Caco-2 (cell line): ENCODE measurements around the gene TPBG. TPM values are rescaled to one million over a fixed set of nuclear protein-coding genes. Genes with fewer than 3 reads are reported as not detected.

Source experiments
- BruUV-seq: library from RNA; stranded (reverse); fragments of 400-500 nt; replicated peaks from 2 replicates; lab custom pipeline; 2021; lab: Mats Ljungman, UMichigan
- CTCF ChIA-PET: fragments of 300-600 bp; sonication (Branson Sonifier 250); formaldehyde crosslinking; loops from one replicate; lab custom pipeline; 2022; ENCODE audit warnings: antibody characterized with exemption; lab: Charles Lee
- POLR2A ChIA-PET: fragments of 300-600 bp; sonication (Branson Sonifier 250); formaldehyde crosslinking; loops from one replicate; lab custom pipeline; 2022; ENCODE audit warnings: antibody characterized with exemption; lab: Charles Lee
- DNase-seq, 2 experiments: peaks; one replicate each; pipeline versions ENCODE4 v3.0.0 to v3.0.0-alpha.2; 2020 to 2022
- H3K27me3 ChIP-seq: replicated peaks from 2 replicates; pipeline ENCODE4 v1.6.0; 2011; ENCODE audit warnings: low read length; ENCODE audit not compliant: control insufficient read depth, insufficient read depth
- H3K36me3 ChIP-seq: 2 replicates; pipeline ENCODE4 v1.5.1; 2011; ENCODE audit warnings: low read length; ENCODE audit not compliant: control insufficient read depth, insufficient read depth
- H3K4me1 ChIP-seq: fragments of 250-450 bp; sonication (Bioruptor Pico); 2 replicates; pipeline ENCODE4 v1.5.1; 2020; ENCODE audit warnings: mild to moderate bottlenecking
- H3K4me3 ChIP-seq: 2 replicates; pipeline ENCODE4 v1.5.1; 2011; ENCODE audit warnings: low read depth, mild to moderate bottlenecking, control low read depth, low read length
- H3K9me3 ChIP-seq: fragments of 250-450 bp; sonication (Bioruptor Pico); 2 replicates; pipeline ENCODE4 v1.5.1; 2020; ENCODE audit warnings: mild to moderate bottlenecking, moderate library complexity
- H3K27ac Mint-ChIP-seq: one replicate; pipeline ENCODE4 v1.8.0; 2022; ENCODE audit warnings: mixed read lengths; ENCODE audit not compliant: unreplicated experiment
- H3K27me3 Mint-ChIP-seq: one replicate; pipeline ENCODE4 v1.8.0; 2022; ENCODE audit warnings: mixed read lengths; ENCODE audit not compliant: insufficient read depth, unreplicated experiment
- H3K36me3 Mint-ChIP-seq: one replicate; pipeline ENCODE4 v1.8.0; 2022; ENCODE audit warnings: mild to moderate bottlenecking, mixed read lengths; ENCODE audit not compliant: insufficient read depth, unreplicated experiment
- H3K4me1 Mint-ChIP-seq: one replicate; pipeline ENCODE4 v1.8.0; 2022; ENCODE audit warnings: low read depth, mixed read lengths; ENCODE audit not compliant: unreplicated experiment
- H3K4me3 Mint-ChIP-seq: one replicate; pipeline ENCODE4 v1.8.0; 2022; ENCODE audit warnings: mild to moderate bottlenecking, moderate library complexity, mixed read lengths; ENCODE audit not compliant: unreplicated experiment
- H3K9me3 Mint-ChIP-seq: one replicate; pipeline ENCODE4 v1.8.0; 2022; ENCODE audit warnings: mixed read lengths; ENCODE audit not compliant: unreplicated experiment
- CTCF ChIP-seq, 2 experiments: fragments of 200-600 bp in 1 of 2; IDR thresholded peaks; 1 replicate in 1 of 2; 2 replicates in 1 of 2; pipeline versions ENCODE4 v1.5.1 to v1.8.0; 2011 to 2022; ENCODE audit warnings: antibody characterized with exemption in 1 of 2, control low read depth in 1 of 2, inconsistent platforms in 1 of 2, low read depth in 1 of 2, low read length in 1 of 2, mild to moderate bottlenecking in 1 of 2, moderate library complexity in 1 of 2; ENCODE audit not compliant: insufficient read depth in 1 of 2, severe bottlenecking in 1 of 2, unreplicated experiment in 1 of 2
- intact Hi-C: fragments of 100-400 bp; cut with micrococcal nuclease; formaldehyde crosslinking; loops from one replicate; pipeline ENCODE4 v1.10.0; 2022; ENCODE audit not compliant: unreplicated experiment
- total RNA-seq: library from RNA; stranded (reverse); gene quantifications from 2 replicates; pipeline ENCODE4 v1.2.3, GENCODE V29; 2022

Gene TPBG
- total RNA-seq, 1 experiment from 2014 or later = 4.0 TPM

GRCh38 chr6:82362878-82363427, 664 bp upstream of the TPBG start:
- Mint-ChIP-seq H3K27me3 (peaks cover 28% of the 10 kb centered on the region), H3K9me3 (no peaks in the 10 kb centered on the region), H3K27ac (no peak overlapping the region), H3K36me3 (peaks cover 6% of the 10 kb centered on the region), H3K4me3 (peak overlapping the region; percentile 85), H3K4me1 (peaks cover 8% of the 10 kb centered on the region)
- Histone ChIP-seq H3K9me3 (no peaks in the 10 kb centered on the region), H3K4me1 (no peaks in the 10 kb centered on the region; the same call in 1 of the 2 replicates), H3K36me3 (no peaks in the 10 kb centered on the region), H3K4me3 (peak overlapping the region; percentile 62), H3K27me3 (no peaks in the 10 kb centered on the region; the same call in 1 of the 2 replicates)
- DNase-seq = no peak
- ChIA-PET CTCF (interaction anchor here (0.6 to 1.3 kb wide), 3 partner anchors 15 to 175 kb away, joined by 3 to 10 read pairs (median 3); no protein-coding TSS in a partner anchor), POLR2A (interaction anchor here (0.5 kb wide), 1 partner anchor 867 kb away, joined by 8 read pairs; no protein-coding TSS in a partner anchor)
- BruUV-seq = no TSS peak
- no peak for TF ChIP-seq CTCF (IDR thresholded peaks at IDR 0.05; ENCODE audit: insufficient read depth in 1 of 2, low read depth in 1 of 2, low read length in 1 of 2, severe bottlenecking in 1 of 2, unreplicated experiment in 1 of 2)
- intact Hi-C loops = loop anchor here (2.0 to 10.0 kb wide), 4 partner anchors 111 to 694 kb away; no protein-coding TSS in a partner anchor

- peak overlapping the region; percentile 54 for H3K27ac Mint-ChIP-seq
- intact Hi-C loops = loop anchor here (5.0 to 10.0 kb wide), 3 partner anchors 112 to 693 kb away; no protein-coding TSS in a partner anchor
- TF ChIP-seq CTCF (IDR thresholded peaks at IDR 0.05; ENCODE audit: insufficient read depth in 1 of 2, low read depth in 1 of 2, low read length in 1 of 2, severe bottlenecking in 1 of 2, unreplicated experiment in 1 of 2) = peak in 1 of 2 experiments; percentile 35
- no TSS peak for BruUV-seq
- POLR2A ChIA-PET = no interaction called here
- DNase-seq = peak; percentile 54 to 58
- Histone ChIP-seq H3K4me3 (peak overlapping the region; percentile 62), H3K27me3 (no peaks in the 10 kb centered on the region; the same call in 1 of the 2 replicates), H3K9me3 (no peaks in the 10 kb centered on the region), H3K36me3 (no peaks in the 10 kb centered on the region), H3K4me1 (no peaks in the 10 kb centered on the region; the same call in 1 of the 2 replicates)
- H3K4me1 Mint-ChIP-seq = peaks cover 8% of the 10 kb centered on the region
- peak overlapping the region; percentile 85 for H3K4me3 Mint-ChIP-seq
- no peaks in the 10 kb centered on the region for H3K9me3 Mint-ChIP-seq
- H3K27me3 Mint-ChIP-seq = peaks cover 23% of the 10 kb centered on the region
- CTCF ChIA-PET = interaction anchor here (1.0 to 1.2 kb wide), 2 partner anchors 31 to 94 kb away, joined by 3 read pairs; no protein-coding TSS in a partner anchor
- peaks cover 6% of the 10 kb centered on the region for H3K36me3 Mint-ChIP-seq
Measured at GRCh38 chr6:82364087-82365015, 734 bp downstream of the TPBG start.
